H9 (cell line): ENCODE measurements around the gene R3HDM4. TPM values are rescaled to one million over a fixed set of nuclear protein-coding genes. Genes with fewer than 3 reads are reported as not detected.

Experiments
- DNase-seq: peaks from one replicate; pipeline ENCODE4 v3.0.0-alpha.2; 2017
- H2AFZ ChIP-seq: one replicate; pipeline ENCODE4 v1.6.1; 2013; ENCODE audit warnings: mild to moderate bottlenecking, low read length, control low read depth, moderate library complexity
- H2AK5ac ChIP-seq: 2 replicates; pipeline ENCODE4 v1.6.1; 2013; ENCODE audit warnings: low read length, control low read depth, mixed read lengths; ENCODE audit not compliant: insufficient read length
- H2BK120ac ChIP-seq: one replicate; pipeline ENCODE4 v1.6.1; 2013; ENCODE audit warnings: low read depth, mild to moderate bottlenecking, low read length, control low read depth, inconsistent platforms; ENCODE audit not compliant: poor library complexity, severe bottlenecking
- H2BK12ac ChIP-seq: 2 replicates; pipeline ENCODE4 v1.6.1; 2013; ENCODE audit warnings: low read length, control low read depth, mixed read lengths, low read depth; ENCODE audit not compliant: insufficient read length
- H2BK15ac ChIP-seq: 2 replicates; pipeline ENCODE4 v1.6.1; 2013; ENCODE audit warnings: low read depth, low read length, control low read depth
- H2BK20ac ChIP-seq: one replicate; pipeline ENCODE4 v1.6.1; 2013; ENCODE audit warnings: low read depth, mild to moderate bottlenecking, low read length, control low read depth, inconsistent platforms; ENCODE audit not compliant: poor library complexity, severe bottlenecking
- H2BK5ac ChIP-seq: 2 replicates; pipeline ENCODE4 v1.6.1; 2013; ENCODE audit warnings: low read length, control low read depth, mixed read lengths; ENCODE audit not compliant: insufficient read length
- H3K14ac ChIP-seq: 2 replicates; pipeline ENCODE4 v1.6.1; 2013; ENCODE audit warnings: low read length, control low read depth; ENCODE audit not compliant: insufficient read depth
- H3K18ac ChIP-seq: 2 replicates; pipeline ENCODE4 v1.6.1; 2013; ENCODE audit warnings: low read depth, mild to moderate bottlenecking, mixed read lengths, low read length, control low read depth; ENCODE audit not compliant: insufficient read length
- H3K23ac ChIP-seq: 2 replicates; pipeline ENCODE4 v1.6.1; 2013; ENCODE audit warnings: low read length, control low read depth, mixed read lengths, low read depth; ENCODE audit not compliant: insufficient read length
- H3K23me2 ChIP-seq: 2 replicates; pipeline ENCODE4 v1.6.1; 2013; ENCODE audit warnings: low read depth, mild to moderate bottlenecking, mixed read lengths, low read length, control low read depth; ENCODE audit not compliant: insufficient read length, poor library complexity, severe bottlenecking
- H3K27ac ChIP-seq: 2 replicates; pipeline ENCODE4 v1.5.1; 2013; ENCODE audit warnings: low read length, control low read depth, mixed read lengths, low read depth; ENCODE audit not compliant: insufficient read length
- H3K27me3 ChIP-seq: 2 replicates; pipeline ENCODE4 v1.6.1; 2013; ENCODE audit warnings: low read length, control low read depth, inconsistent platforms; ENCODE audit not compliant: insufficient read depth
- H3K4ac ChIP-seq: 2 replicates; pipeline ENCODE4 v1.6.1; 2013; ENCODE audit warnings: low read depth, mild to moderate bottlenecking, control low read depth, inconsistent platforms, low read length, moderate library complexity
- H3K4me1 ChIP-seq: 2 replicates; pipeline ENCODE4 v1.6.1; 2013; ENCODE audit warnings: low read length, control low read depth, inconsistent platforms; ENCODE audit not compliant: insufficient read depth
- H3K4me2 ChIP-seq: 2 replicates; pipeline ENCODE4 v1.6.1; 2013; ENCODE audit warnings: low read length, control low read depth, mixed read lengths; ENCODE audit not compliant: insufficient read length, insufficient read depth
- H3K56ac ChIP-seq: 2 replicates; pipeline ENCODE4 v1.6.1; 2013; ENCODE audit warnings: low read depth, mild to moderate bottlenecking, mixed read lengths, low read length, control low read depth; ENCODE audit not compliant: insufficient read length
- H3K79me1 ChIP-seq: 2 replicates; pipeline ENCODE4 v1.6.1; 2013; ENCODE audit warnings: low read depth, mild to moderate bottlenecking, moderate library complexity, low read length, control low read depth, inconsistent platforms; ENCODE audit not compliant: insufficient read depth, poor library complexity, severe bottlenecking
- H3K79me2 ChIP-seq: 2 replicates; pipeline ENCODE4 v1.6.1; 2013; ENCODE audit warnings: low read length, control low read depth, inconsistent platforms; ENCODE audit not compliant: insufficient read depth
- H3K9ac ChIP-seq: 2 replicates; pipeline ENCODE4 v1.6.1; 2013; ENCODE audit warnings: low read length, control low read depth, mixed read lengths; ENCODE audit not compliant: insufficient read length; ENCODE audit errors: extremely low read depth
- H3K9me3 ChIP-seq: one replicate; pipeline ENCODE4 v1.6.1; 2013; ENCODE audit warnings: low read depth, low read length, inconsistent platforms; ENCODE audit not compliant: control insufficient read depth
- H3T11ph ChIP-seq: one replicate; pipeline ENCODE4 v1.6.1; 2013; ENCODE audit warnings: mild to moderate bottlenecking, low read length, control low read depth, inconsistent platforms
- H4K20me1 ChIP-seq: one replicate; pipeline ENCODE4 v1.6.1; 2013; ENCODE audit not compliant: control insufficient read depth, insufficient read length, insufficient read depth
- H4K5ac ChIP-seq: 2 replicates; pipeline ENCODE4 v1.6.1; 2013; ENCODE audit warnings: low read depth, mild to moderate bottlenecking, mixed read lengths, low read length, control low read depth; ENCODE audit not compliant: insufficient read length
- H4K8ac ChIP-seq: replicated peaks from 2 replicates; pipeline ENCODE4 v1.6.1; 2013; ENCODE audit warnings: low read length, control low read depth, mixed read lengths, low read depth; ENCODE audit not compliant: insufficient read length
- H4K91ac ChIP-seq: 2 replicates; pipeline ENCODE4 v1.6.1; 2013; ENCODE audit warnings: low read depth, mild to moderate bottlenecking, moderate library complexity, mixed read lengths, low read length, control low read depth; ENCODE audit not compliant: insufficient read length
- H3K27ac Mint-ChIP-seq, 3 experiments: 2 replicates in 2 of 3; 3 replicates in 1 of 3; pipeline ENCODE4 v1.8.0; 2020 to 2021; ENCODE audit warnings: mixed read lengths in 3 of 3, mild to moderate bottlenecking in 1 of 3, moderate library complexity in 1 of 3
- H3K27me3 Mint-ChIP-seq: 2 replicates; pipeline ENCODE4 v1.8.0; 2021; ENCODE audit warnings: low read depth, mild to moderate bottlenecking, moderate library complexity, mixed read lengths
- H3K36me3 Mint-ChIP-seq, 3 experiments: 2 replicates in 2 of 3; 3 replicates in 1 of 3; pipeline ENCODE4 v1.8.0; 2020 to 2021; ENCODE audit warnings: low read depth in 3 of 3, mixed read lengths in 3 of 3; ENCODE audit not compliant: insufficient read depth in 1 of 3
- H3K4me1 Mint-ChIP-seq, 2 experiments: 2 replicates each; pipeline ENCODE4 v1.8.0; 2020; ENCODE audit warnings: mixed read lengths in 2 of 2
- H3K4me3 Mint-ChIP-seq, 2 experiments: 2 replicates in 1 of 2; 3 replicates in 1 of 2; pipeline ENCODE4 v1.8.0; 2020 to 2021; ENCODE audit warnings: mild to moderate bottlenecking in 2 of 2, mixed read lengths in 2 of 2, moderate library complexity in 1 of 2
- H3K9me3 Mint-ChIP-seq, 2 experiments: 2 replicates in 1 of 2; 3 replicates in 1 of 2; pipeline ENCODE4 v1.8.0; 2020; ENCODE audit warnings: mild to moderate bottlenecking in 2 of 2, mixed read lengths in 2 of 2, moderate library complexity in 1 of 2
- CTCF ChIP-seq: fragments of 200-600 bp; sonication (generic); conservative IDR thresholded peaks from 3 replicates; pipeline ENCODE4 v1.8.0; 2021; ENCODE audit warnings: antibody characterized with exemption, mild to moderate bottlenecking
- WGBS: extraction: QIAGEN DNeasy Blood & Tissue Kit; methylation state at CpG from one replicate; pipeline ENCODE4 v1.1.7; 2013; ENCODE audit warnings: missing lambda C conversion rate, low lambda C conversion rate, mixed read lengths; ENCODE audit not compliant: insufficient read length; ENCODE audit errors: extremely low coverage; 5-methylcytosine and 5-hydroxymethylcytosine counted together
- total RNA-seq: library from RNA; stranded (reverse); gene quantifications from 2 replicates; pipeline ENCODE4 v1.2.1, GENCODE V29; 2021

R3HDM4 gene
- total RNA-seq, 1 experiment from 2014 or later, result 66.4 TPM

DNA sequence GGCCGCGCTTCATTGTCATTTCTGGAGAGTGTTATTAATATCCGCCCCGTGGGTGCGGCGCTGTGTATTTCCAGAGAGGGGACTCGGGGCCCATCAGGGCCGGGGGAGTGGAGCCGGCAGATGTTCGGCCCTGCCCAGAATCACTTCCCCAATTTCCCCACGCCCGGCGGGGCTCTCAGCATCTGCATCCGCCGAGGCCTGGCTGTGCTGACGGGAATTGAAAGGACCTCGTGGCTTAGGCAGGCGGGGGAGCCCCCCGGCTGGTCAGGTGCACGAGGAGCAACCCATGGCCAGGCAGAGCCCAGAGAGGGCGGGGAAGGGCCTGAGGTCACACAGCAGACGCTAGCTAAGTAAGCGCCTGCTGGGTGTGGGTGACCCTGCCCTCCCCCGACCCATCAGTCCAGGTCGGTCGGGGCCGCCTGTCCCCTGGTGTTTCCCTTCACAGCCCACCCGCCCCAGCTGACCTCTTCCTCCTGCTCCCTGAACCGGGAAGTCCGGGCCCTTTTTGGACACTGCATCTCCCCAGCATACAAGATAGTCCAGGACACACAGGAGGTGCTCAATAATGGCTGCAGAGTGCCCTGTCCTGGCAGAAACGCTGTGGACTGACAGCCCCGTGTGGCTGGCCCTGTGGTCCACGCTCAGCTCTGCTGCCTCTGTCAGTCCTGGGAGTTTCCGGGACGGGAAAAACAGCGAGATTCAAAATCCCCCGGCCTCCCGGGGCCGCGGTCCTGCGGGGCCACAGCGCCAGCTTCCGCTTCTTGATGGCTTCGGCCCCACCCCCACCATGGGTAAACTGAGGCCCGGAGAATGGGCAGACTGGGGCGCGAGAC, 34.9 kb upstream of the R3HDM4 start:
- H3K4ac ChIP-seq, result no peak overlapping the region
- no peaks in the 10 kb centered on the region for H3K9me3 ChIP-seq
- peaks cover 9% of the 10 kb centered on the region for H4K20me1 ChIP-seq
- H3K9ac ChIP-seq, result no peak overlapping the region
- H2BK12ac ChIP-seq, result no peak overlapping the region
- no peak overlapping the region for H3K4me3 Mint-ChIP-seq
- WGBS, result no CpG with 5 or more reads among the region's 47 CpGs
- no peak overlapping the region for H4K91ac ChIP-seq
- H3K14ac ChIP-seq, result no peak overlapping the region
- H3K56ac ChIP-seq, result no peak overlapping the region
- H3K23ac ChIP-seq, result no peak overlapping the region
- H3K79me1 ChIP-seq, result no peaks in the 10 kb centered on the region
- no peak overlapping the region for H4K5ac ChIP-seq
- no peak overlapping the region for H3K4me2 ChIP-seq
- peaks cover 2 to 4% of the 10 kb centered on the region in 2 experiments; a peak in 2 of 4 replicates for H3K4me1 Mint-ChIP-seq
- H3K27me3 ChIP-seq, result no peaks in the 10 kb centered on the region
- H2AK5ac ChIP-seq, result no peak overlapping the region
- 0 out of 2 replicates have a peak, but pooled peaks cover 3% of the 10 kb centered on the region for H3K79me2 ChIP-seq
- H3T11ph ChIP-seq, result no peak overlapping the region
- no peak overlapping the region for H4K8ac ChIP-seq
- no peaks in the 10 kb centered on the region; the same call in 1 of the 2 replicates for H3K27me3 Mint-ChIP-seq
- TF ChIP-seq CTCF, result no peak
- H2BK20ac ChIP-seq, result no peak overlapping the region
- H2BK120ac ChIP-seq, result no peak overlapping the region
- no peaks in the 10 kb centered on the region for H3K9me3 Mint-ChIP-seq
- no peak for DNase-seq
- H3K36me3 Mint-ChIP-seq, result peaks cover 5 to 16% (median 12%) of the 10 kb centered on the region in 3 experiments; a peak in 6 of 7 replicates
- H3K23me2 ChIP-seq, result no peaks in the 10 kb centered on the region
- H3K27ac ChIP-seq, result no peak overlapping the region
- H2BK15ac ChIP-seq, result no peak overlapping the region
- no peak overlapping the region for H2BK5ac ChIP-seq
- H2AFZ ChIP-seq, result no peak overlapping the region
- H3K4me1 ChIP-seq, result no peaks in the 10 kb centered on the region
- H3K18ac ChIP-seq, result no peak overlapping the region
- no peak overlapping the region; a peak in 2 of 7 replicates for H3K27ac Mint-ChIP-seq
